Tibial artery (tissue), 4 donors: ENCODE data around the gene MSRB3.

ENCODE experiments used
- DNase-seq, 2 donors: peaks; one replicate each; pipeline ENCODE4 v3.0.0-alpha.2; 2019
- H3K27ac ChIP-seq, 2 donors: fragments of 200-600 bp; sonication (generic) in 1 of 2; 1 replicate in 1 of 2; 2 replicates in 1 of 2; pipeline ENCODE4 v1.5.1; 2018 to 2019; ENCODE audit warnings: mild to moderate bottlenecking in 1 of 2
- H3K27me3 ChIP-seq, 2 donors: fragments of 200-600 bp; sonication (generic) in 1 of 2; one replicate each; pipeline versions ENCODE4 v1.5.1 to v1.6.0; 2016 to 2019
- H3K36me3 ChIP-seq, 3 donors: fragments of 200-600 bp; sonication (generic) in 2 of 3; one replicate each; pipeline ENCODE4 v1.5.1; 2016 to 2019; ENCODE audit warnings: mild to moderate bottlenecking in 2 of 3
- H3K4me1 ChIP-seq, 4 donors: fragments of 200-600 bp; sonication (generic) in 2 of 4; 1 replicate in 3 of 4; 2 replicates in 1 of 4; pipeline ENCODE4 v1.5.1; 2016 to 2019
- H3K4me3 ChIP-seq, 2 donors: fragments of 200-600 bp; sonication (generic) in 1 of 2; 1 replicate in 1 of 2; 2 replicates in 1 of 2; pipeline ENCODE4 v1.5.1; 2018 to 2019; ENCODE audit warnings: mild to moderate bottlenecking in 2 of 2
- H3K9me3 ChIP-seq, 3 donors: fragments of 200-600 bp; sonication (generic) in 1 of 3; one replicate each; pipeline ENCODE4 v1.5.1; 2016 to 2019
- CTCF ChIP-seq, 2 experiments: fragments of 200-600 bp in 1 of 2; fragments of 450-650 bp in 1 of 2; IDR thresholded peaks; one replicate each; pipeline ENCODE4 v1.5.1; 2017 to 2019; ENCODE audit warnings: antibody characterized with exemption in 2 of 2, mild to moderate bottlenecking in 1 of 2, moderate library complexity in 1 of 2
- intact Hi-C: fragments of 100-400 bp; cut with DNase I; formaldehyde crosslinking; loops from one replicate; pipeline ENCODE4 v1.15.0; 2023; ENCODE audit warnings: low total_unique reads

Gene MSRB3

GRCh38 chr12:65292241-65292640 is 13.8 kb downstream of the MSRB3 start:
- DNase-seq: no peak
- intact Hi-C loops: no loop called here
- Histone ChIP-seq H3K27ac (no peak overlapping the region), H3K36me3 (no peaks in the 10 kb centered on the region), H3K9me3 (no peaks in the 10 kb centered on the region), H3K4me1 (peaks cover 0 to 77% (median 12%) of the 10 kb centered on the region in 4 donors), H3K4me3 (no peak overlapping the region), H3K27me3 (no peaks in the 10 kb centered on the region)
- no peak for TF ChIP-seq CTCF (IDR thresholded peaks at IDR 0.05)

- intact Hi-C loops: no loop called here
- Histone ChIP-seq H3K4me3 (no peak overlapping the region), H3K4me1 (peaks cover 0 to 71% (median 9%) of the 10 kb centered on the region in 4 donors), H3K27ac (no peak overlapping the region), H3K36me3 (no peaks in the 10 kb centered on the region), H3K9me3 (no peaks in the 10 kb centered on the region), H3K27me3 (no peaks in the 10 kb centered on the region)
- TF ChIP-seq CTCF (IDR thresholded peaks at IDR 0.05): no peak
- no peak for DNase-seq
Measured at GRCh38 chr12:65293735-65294134, 15.3 kb downstream of the MSRB3 start.

- TF ChIP-seq CTCF (IDR thresholded peaks at IDR 0.05): no peak
Measured at GRCh38 chr12:65294641-65295262, 16.3 kb downstream of the MSRB3 start.

GRCh38 chr12:65296508-65297265 is 18.2 kb downstream of the MSRB3 start:
- TF ChIP-seq CTCF (IDR thresholded peaks at IDR 0.05): no peak
- Histone ChIP-seq H3K4me3 (no peak overlapping the region), H3K9me3 (no peaks in the 10 kb centered on the region), H3K36me3 (no peaks in the 10 kb centered on the region), H3K4me1 (peaks cover 0 to 86% (median 13%) of the 10 kb centered on the region in 4 donors), H3K27ac (no peak overlapping the region), H3K27me3 (no peaks in the 10 kb centered on the region)
- DNase-seq: no peak
- intact Hi-C loops: no loop called here

More at GRCh38 chr12:65294641-65295262, 16.3 kb downstream of the MSRB3 start:
- Histone ChIP-seq H3K4me1 (peaks cover 0 to 81% (median 9%) of the 10 kb centered on the region in 4 donors), H3K4me3 (no peak overlapping the region), H3K27me3 (no peaks in the 10 kb centered on the region), H3K27ac (no peak overlapping the region), H3K9me3 (no peaks in the 10 kb centered on the region), H3K36me3 (no peaks in the 10 kb centered on the region)
- no peak for DNase-seq
- intact Hi-C loops: no loop called here

- TF ChIP-seq CTCF (IDR thresholded peaks at IDR 0.05): no peak
- Histone ChIP-seq H3K27ac (no peak overlapping the region), H3K4me3 (no peak overlapping the region), H3K27me3 (no peaks in the 10 kb centered on the region), H3K9me3 (no peaks in the 10 kb centered on the region), H3K4me1 (peaks cover 0 to 83% (median 14%) of the 10 kb centered on the region in 4 donors), H3K36me3 (no peaks in the 10 kb centered on the region)
- intact Hi-C loops: no loop called here
- DNase-seq: no peak
Measured at GRCh38 chr12:65300097-65300496, 21.6 kb downstream of the MSRB3 start.
